ENCODE measurements around the gene ZNF8.
"Not testable (repeated sequence)": the region's sequence is repeated elsewhere in the genome, so short reads cannot be mapped to it uniquely, and the experiment has no call there.

The ZNF8 gene

GRCh38 chr19:58336820-58337219 lies 58.1 kb downstream of the ZNF8 start:
- TF ChIP-seq CTCF (IDR thresholded peaks at IDR 0.05; ENCODE audit: extremely low read depth, missing control alignments): no peak
- DNase-seq (ENCODE audit: low spot score): no peak

GRCh38 chr19:58338336-58338735 lies 59.6 kb downstream of the ZNF8 start:
- DNase-seq (ENCODE audit: low spot score): no peak
- TF ChIP-seq CTCF (IDR thresholded peaks at IDR 0.05; ENCODE audit: extremely low read depth, missing control alignments): no peak

GRCh38 chr19:58338825-58339558 lies 60.2 kb downstream of the ZNF8 start:
- TF ChIP-seq CTCF (IDR thresholded peaks at IDR 0.05; ENCODE audit: extremely low read depth, missing control alignments): no peak
- DNase-seq (ENCODE audit: low spot score): no peak

GRCh38 chr19:58345558-58345957 lies 66.8 kb downstream of the ZNF8 start:
- TF ChIP-seq CTCF (IDR thresholded peaks at IDR 0.05; ENCODE audit: extremely low read depth, missing control alignments): no peak
- DNase-seq (ENCODE audit: low spot score): no peak

GRCh38 chr19:58346961-58347929 lies 68.5 kb downstream of the ZNF8 start:
- TF ChIP-seq CTCF (IDR thresholded peaks at IDR 0.05; ENCODE audit: extremely low read depth, missing control alignments): no peak
- peak; percentile 97 for DNase-seq (ENCODE audit: low spot score)

GRCh38 chr19:58348080-58348479 lies 69.3 kb downstream of the ZNF8 start:
- DNase-seq (ENCODE audit: low spot score): not testable (repeated sequence)

GRCh38 chr19:58349590-58349989 lies 70.8 kb downstream of the ZNF8 start:
- TF ChIP-seq CTCF (IDR thresholded peaks at IDR 0.05; ENCODE audit: extremely low read depth, missing control alignments): no peak
- DNase-seq (ENCODE audit: low spot score): no peak
